Activated CD4-positive, CD25-positive, alpha-beta regulatory T cell treated with anti-CD3 and anti-CD28 coated beads, Interleukin-2, amount 50 U/mL, for 72 hours (primary cell): ENCODE data around the gene RTN4R.
A peak's percentile ranks its signal among the peaks of the same experiment; 100 is the strongest.
"Not testable (repeated sequence)": the region's sequence is repeated elsewhere in the genome, so short reads cannot be mapped to it uniquely, and the experiment has no call there.

Source experiments
- DNase-seq: peaks from one replicate; pipeline ENCODE4 v3.0.0; 2021

Gene RTN4R

DNA sequence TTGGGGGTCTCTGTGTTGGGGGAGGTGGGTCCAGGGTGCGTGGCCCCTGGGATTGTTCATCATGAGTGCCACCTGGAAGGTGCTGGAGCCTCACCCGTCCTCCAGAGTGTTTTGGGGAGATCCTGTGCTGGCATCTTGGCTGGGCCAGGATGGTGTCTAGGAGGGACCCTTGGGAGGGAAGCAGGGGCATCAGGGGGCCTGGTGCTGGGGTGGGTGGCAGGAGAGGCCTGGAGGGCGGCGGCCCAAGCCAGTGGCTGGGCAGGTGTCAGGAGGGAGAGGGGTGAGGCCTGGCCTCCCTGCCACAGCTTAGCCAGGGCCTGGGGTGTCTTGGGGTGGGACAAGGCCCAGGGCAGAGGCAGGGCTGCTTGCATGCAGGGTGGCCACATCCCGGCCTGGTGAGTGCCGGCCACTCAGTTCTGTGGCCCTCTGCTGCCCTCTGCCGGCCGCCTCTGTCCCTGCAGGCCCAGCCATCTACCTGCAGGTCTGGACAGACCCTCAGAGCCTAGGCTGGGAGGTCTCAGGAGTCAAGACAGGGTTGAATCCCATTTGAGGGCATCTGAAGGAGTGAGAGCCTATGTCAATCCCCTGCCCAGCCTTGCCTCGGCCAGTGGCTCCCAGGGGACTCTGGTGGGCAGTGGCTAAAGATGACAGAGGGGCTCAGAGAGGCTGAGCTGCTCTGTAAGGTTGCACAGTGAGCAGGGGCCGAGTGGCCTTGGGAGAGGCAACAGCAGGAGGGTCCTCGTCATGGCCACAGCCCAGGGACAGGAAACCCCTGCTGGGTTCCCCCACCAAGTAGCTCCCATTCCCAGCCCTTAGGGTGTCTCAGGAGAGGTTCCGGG, 17.6 kb upstream of the RTN4R start:
- peak; percentile 82 for DNase-seq

GRCh38 chr22:20284471-20285086, 16.5 kb upstream of the RTN4R start:
- no peak for DNase-seq

GRCh38 chr22:20283674-20284066, 15.6 kb upstream of the RTN4R start:
- no peak for DNase-seq

DNA sequence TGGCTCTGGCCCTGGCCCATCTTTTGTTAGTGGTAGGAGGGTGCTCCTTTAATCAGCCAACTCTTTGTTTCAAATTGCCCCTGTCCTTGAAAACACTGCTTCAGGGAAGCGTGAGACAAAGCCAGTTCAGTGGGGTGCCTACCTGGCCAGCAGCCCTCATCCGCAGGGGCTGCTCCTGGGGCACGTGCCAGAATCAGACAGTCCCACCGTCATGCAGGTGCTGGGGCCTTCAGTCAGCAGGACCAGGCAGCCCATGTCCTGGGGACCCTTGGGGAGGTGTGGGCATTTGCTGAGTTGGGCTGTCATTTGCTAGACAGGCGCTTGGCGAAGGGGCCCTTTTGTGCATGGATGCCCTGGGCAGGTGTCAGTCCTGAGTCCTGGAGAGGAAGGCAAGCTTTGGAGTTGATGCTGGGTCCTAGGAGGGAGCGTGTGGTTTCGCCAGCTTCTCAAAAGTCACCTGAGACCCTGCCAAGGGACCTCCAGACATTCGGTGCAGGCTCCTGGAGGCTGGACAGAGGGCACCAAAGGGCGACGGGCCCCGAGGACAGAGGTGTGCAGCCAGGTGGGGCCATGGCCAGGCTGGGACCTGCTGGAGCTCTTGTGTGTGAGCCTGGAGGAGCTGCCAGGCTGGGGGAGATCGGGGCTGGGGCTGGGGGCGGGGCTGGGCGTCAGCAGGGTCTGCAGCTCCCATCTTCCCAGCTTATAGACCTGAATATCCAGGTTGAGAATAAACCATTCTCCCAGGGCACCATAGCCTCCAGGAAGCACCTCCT, 15.0 kb upstream of the RTN4R start:
- DNase-seq: no peak

DNA sequence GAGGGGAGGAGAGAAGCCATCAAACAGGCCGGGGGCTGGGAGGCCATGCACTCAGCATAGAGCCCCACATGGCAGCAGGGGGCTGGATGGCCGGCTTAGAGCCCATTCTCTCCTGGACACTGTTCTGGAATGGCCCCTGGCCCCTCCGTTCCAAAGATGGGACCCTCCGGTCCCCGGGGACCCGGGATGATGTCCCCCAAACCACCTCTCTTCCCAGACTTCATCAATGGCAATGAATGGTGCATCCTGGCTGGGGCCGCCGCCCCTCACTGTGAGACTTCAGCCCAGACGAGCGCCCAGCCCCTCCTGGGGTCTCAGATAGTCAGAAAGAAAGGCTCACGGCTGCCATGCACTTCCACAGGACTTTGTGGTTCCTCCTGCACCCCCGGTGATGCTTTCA, 13.8 kb upstream of the RTN4R start:
- DNase-seq: no peak

DNA sequence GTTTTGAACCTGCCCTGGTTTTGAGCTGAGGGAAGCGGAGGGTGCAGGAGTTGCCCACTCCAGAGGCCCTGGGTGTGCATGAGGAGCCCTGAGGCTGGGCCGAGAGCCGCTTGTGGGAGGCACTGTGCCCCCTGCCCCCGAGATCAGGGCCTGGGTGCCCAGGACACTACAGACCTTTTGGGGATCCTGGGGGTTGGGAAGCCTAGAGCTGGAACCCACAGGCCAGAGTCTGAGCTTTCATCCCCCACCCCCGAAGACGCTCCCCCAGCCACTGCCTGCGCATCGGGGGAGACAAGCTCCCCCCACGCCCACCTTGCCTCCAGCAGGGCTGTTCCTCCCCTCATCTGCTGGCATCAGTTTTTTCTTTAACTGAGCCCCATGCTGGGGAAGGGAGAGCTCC, 13.4 kb upstream of the RTN4R start:
- DNase-seq: not testable (repeated sequence)

- no peak for DNase-seq
Measured at GRCh38 chr22:20280866-20281265, 12.7 kb upstream of the RTN4R start.

DNA sequence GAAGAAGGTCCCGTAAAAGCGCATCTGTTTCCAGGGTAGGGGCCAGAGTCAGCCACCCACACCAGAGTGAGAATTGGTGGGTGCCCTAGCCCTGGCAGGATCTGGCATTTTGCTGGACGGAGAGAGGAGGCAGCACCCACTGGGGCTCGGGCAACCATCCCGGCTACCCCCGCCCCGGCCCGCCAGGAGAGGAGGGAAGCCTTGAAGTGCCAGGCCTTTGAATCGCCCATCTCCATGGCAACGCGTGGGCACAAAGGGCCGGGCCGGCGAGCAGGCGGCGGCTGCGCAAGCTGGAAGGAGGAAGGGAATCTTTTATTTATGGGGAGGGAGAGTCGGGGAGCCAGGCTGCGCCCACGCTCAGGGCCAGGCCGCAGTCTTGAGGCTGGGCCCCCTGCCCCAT, 12.0 kb upstream of the RTN4R start:
- not testable (repeated sequence) for DNase-seq

DNA sequence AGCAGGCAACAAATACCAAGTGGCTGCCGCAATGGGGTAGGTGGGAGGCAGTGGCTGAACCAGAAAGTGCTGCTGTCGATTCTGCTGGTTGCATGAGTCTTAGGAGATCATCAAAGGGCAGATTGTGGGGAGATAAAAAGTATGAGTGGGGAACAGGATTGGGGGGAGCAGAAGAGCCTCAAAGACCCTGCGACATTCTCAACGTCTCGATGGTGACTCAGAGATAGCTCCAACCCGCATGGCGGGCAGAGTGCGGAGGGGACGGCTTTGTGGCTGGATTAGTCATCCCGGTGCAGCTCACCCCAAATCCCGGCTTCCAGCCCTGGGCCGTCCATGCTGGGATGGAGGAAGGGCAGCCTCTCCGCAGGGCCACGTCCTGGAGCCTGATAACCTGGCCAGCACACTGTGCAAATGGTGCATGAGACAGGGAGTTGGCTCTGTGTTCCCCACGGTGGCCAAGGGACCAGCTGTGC, 11.6 kb upstream of the RTN4R start:
- no peak for DNase-seq

DNA sequence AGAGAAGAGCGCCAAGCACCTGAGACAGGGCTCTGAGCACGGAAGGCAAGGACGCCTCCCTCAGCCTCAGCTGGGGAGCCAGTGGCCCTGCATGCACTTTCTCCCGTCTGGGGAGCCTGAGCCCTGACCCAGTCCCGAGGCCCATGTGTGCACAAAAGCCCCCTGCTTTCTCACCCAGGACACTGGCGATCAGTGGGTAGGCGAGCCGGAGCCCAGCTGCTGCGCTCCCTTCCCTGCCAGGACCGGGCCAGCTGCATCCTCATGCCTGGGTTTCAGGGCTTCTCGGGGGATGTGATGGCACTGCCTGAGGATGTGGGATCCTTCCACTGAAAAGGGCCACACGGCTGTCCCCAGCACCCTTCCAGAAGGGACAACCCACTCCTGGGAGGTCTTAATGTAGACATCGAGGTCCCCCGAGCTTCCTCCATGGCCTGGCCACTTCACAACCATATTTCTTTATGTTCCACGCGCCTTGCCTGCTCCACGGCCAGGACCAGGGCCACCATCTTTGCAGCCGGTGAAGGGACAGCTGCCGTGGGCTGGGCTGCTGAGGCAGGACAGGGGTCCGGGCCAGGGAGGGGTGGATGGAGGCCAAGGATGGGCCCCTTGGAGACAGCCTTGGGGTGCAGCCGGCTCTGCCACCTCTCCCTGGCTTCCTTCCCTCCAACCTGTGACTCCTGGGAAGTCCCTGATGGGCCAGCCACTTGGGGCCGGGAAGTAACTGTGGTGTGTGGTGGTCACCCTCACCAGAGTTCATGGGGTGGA, 10.8 kb upstream of the RTN4R start:
- not testable (repeated sequence) for DNase-seq

GRCh38 chr22:20277936-20278635, 10.0 kb upstream of the RTN4R start:
- not testable (repeated sequence) for DNase-seq

DNA sequence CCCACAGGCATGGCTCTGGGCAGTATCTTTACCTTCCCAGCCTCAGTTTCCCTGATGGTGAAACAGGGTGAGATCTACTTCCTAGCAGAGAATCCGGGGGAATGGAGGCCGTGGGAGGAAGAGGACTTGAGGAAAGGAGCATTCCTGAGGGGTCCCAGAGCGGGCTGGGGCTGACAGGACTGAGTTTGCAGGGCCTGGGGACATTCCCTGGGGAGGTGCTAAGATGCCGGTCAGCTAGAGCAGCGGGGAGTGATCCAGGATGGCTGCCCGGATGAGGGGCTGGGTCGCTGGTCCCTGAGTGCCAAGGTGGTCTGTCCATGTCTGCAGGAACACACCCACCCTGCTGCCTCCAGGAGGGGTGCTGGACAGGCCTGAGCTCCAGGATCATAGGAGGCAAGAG, 8.3 kb upstream of the RTN4R start:
- DNase-seq: no peak

GRCh38 chr22:20275836-20276235, 7.7 kb upstream of the RTN4R start:
- no peak for DNase-seq

DNA sequence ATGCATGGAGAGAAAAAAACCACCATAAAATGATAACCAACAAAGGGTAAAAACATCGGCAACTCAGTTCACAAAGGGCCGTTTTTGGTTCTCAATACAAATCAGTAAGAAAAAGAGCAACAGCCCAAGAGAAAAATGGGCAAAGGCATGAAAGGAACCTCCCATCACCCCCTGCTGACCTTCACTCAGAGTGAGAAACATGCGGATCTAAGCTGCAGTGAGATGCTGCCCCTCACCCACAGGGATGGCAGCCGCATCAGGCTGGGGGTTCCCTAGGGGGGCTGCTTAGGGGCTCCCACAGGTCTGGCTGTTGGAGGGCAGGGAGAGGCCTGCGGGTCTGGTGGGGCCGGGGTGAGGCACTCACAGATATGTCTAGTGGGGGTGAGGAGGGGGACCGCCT, 7.2 kb upstream of the RTN4R start:
- DNase-seq: not testable (repeated sequence)

DNA sequence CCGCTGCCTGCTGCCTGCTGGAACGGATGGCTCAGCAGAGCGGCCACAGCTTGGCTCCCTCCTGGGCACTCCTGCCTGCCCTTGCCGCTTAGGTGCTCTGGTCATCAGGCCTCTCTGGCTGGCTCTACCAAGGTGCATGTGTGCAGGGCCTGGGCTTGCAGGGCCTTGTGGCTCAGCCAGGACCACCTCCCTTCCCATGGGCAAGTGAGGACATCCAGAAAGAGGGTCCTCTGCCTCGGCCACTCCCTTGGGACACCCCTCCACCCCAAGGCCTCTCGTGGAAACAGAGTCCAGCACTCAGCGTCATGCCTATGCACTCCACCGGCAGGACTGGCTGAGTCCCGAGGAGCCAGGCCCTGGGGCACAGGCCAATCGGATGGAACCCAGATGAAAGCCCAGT, 6.3 kb upstream of the RTN4R start:
- not testable (repeated sequence) for DNase-seq

DNA sequence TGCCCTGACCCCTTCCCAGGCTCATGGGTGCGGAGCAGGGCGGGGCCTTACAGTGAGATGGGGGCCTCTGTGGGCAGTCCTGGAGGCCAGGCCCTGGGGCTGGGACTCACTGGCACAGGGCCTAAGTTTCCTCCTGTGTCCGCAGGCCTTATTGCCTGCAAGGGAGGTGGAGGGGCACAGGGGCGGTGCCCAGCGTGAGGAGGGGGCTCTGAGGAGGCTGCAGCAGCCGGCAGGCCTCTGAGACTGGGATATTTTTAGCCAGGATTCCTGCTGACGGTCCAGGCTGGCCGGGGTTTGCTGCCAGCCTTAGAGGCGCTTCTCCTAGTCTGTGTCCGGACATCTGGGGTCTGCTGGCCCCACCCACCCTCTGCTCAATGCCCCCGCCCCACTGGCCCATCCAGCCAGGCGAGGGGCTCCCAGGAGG, 5.7 kb upstream of the RTN4R start:
- DNase-seq: no peak

DNA sequence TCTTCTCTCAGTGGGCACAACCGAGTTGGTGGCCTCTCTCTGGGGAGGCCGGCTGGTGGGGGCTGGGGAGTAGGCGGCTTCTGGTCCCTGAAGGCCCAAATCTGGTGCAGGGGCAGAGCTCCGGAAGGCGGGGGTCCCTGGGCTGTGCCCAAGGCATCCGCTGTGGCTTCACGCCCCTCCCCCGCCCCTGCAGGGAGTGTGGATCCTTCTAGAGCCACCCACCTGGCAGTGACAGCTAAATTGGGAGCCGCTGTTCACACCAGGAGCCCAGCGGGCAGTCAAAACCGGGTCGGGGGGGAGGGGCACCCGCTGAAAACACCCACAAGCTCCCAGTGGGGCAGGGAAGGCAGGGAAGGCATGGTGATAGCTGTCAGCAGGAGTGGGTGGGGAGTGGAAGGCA, 4.6 kb upstream of the RTN4R start:
- DNase-seq: no peak

- DNase-seq: no peak
Measured at GRCh38 chr22:20272174-20272573, 4.1 kb upstream of the RTN4R start.

- no peak for DNase-seq
Measured at GRCh38 chr22:20271114-20271994, 3.2 kb upstream of the RTN4R start.

DNA sequence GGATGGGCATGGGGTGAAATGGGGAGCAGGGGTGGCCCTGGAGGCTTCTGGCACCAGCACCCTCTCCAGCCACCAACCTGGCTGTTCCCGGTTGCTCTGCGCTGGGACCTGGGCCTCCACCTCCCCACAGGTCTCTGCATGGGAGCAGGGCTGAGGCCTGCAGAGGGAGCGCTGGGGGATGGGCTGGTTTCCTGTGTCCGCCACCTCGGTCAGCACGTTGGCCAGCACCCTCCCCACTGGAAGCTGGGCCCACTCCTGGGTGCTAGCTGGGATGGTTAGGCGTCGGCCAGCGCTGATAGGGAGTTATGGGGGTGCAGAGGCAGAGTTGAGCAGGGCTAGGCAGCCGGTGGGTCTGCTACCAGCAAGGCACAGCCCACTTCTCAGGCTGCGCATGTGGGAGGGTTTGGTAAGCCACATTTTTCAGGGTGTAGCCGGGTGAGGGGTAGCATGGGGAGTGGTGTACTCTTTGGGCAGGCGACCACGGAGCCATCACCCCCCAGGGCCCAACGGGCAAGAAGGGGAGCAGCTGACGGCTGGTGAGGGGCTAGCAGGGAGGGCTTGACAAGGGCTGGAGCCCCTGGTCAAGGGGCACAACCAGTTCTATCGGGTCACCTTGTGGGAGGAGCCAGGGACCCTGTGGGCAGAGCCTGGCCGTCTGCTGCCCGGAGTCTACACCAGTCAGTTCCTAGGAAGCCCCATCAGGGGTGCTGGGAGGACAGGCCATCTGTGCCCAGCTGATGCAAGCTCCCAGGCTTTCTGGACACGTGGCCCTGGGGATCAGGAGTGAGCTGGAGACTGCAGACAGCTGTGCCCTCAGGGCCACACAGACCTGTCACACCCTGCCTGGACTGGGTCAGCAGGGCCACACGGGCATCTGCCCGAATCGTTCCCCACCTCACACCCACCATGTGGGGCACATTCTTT, 2.3 kb upstream of the RTN4R start:
- not testable (repeated sequence) for DNase-seq
